Glomerular visceral epithelial cell (primary cell): ENCODE data around the gene CA5A.
"Not testable (repeated sequence)": the region's sequence is repeated elsewhere in the genome, so short reads cannot be mapped to it uniquely, and the experiment has no call there.

ENCODE experiments used
- DNase-seq: peaks from one replicate; pipeline ENCODE4 v3.0.0-alpha.2; 2016; ENCODE audit errors: extremely low spot score

CA5A gene

GRCh38 chr16:87922250-87922871, 14.0 kb downstream of the CA5A start:
- no peak for DNase-seq

GRCh38 chr16:87921236-87921773, 15.0 kb downstream of the CA5A start:
- DNase-seq = no peak

- DNase-seq = no peak
These were observed 16.7 kb downstream of the CA5A start for GRCh38 chr16:87919681-87919994.

- DNase-seq = no peak
These were observed 17.3 kb downstream of the CA5A start for GRCh38 chr16:87918866-87919680.

- no peak for DNase-seq
These were observed 18.0 kb downstream of the CA5A start for GRCh38 chr16:87918338-87918737.

- DNase-seq = no peak
These were observed 18.8 kb downstream of the CA5A start for GRCh38 chr16:87917503-87917902.

- DNase-seq = no peak
These were observed 21.5 kb downstream of the CA5A start for GRCh38 chr16:87914812-87915211.

GRCh38 chr16:87914021-87914725, 22.2 kb downstream of the CA5A start:
- DNase-seq = not testable (repeated sequence)

- DNase-seq = not testable (repeated sequence)
These were observed 23.6 kb downstream of the CA5A start for GRCh38 chr16:87912691-87913090.

GRCh38 chr16:87911106-87911763, 25.1 kb downstream of the CA5A start:
- not testable (repeated sequence) for DNase-seq

GRCh38 chr16:87909203-87909935, 27.0 kb downstream of the CA5A start:
- DNase-seq = peak; percentile 56

GRCh38 chr16:87908101-87908500, 28.2 kb downstream of the CA5A start:
- not testable (repeated sequence) for DNase-seq

- DNase-seq = not testable (repeated sequence)
These were observed 30.8 kb downstream of the CA5A start for GRCh38 chr16:87905521-87905920.

- not testable (repeated sequence) for DNase-seq
These were observed 31.4 kb downstream of the CA5A start for GRCh38 chr16:87904963-87905362.

- not testable (repeated sequence) for DNase-seq
These were observed 35.8 kb downstream of the CA5A start for GRCh38 chr16:87900489-87900888.

GRCh38 chr16:87897521-87898505, 38.5 kb downstream of the CA5A start:
- no peak for DNase-seq

- not testable (repeated sequence) for DNase-seq
These were observed 39.3 kb downstream of the CA5A start for GRCh38 chr16:87896924-87897520.

GRCh38 chr16:87896176-87896890, 40.0 kb downstream of the CA5A start:
- not testable (repeated sequence) for DNase-seq

GRCh38 chr16:87895641-87896141, 40.6 kb downstream of the CA5A start:
- no peak for DNase-seq
